PC-9 (cell line): ENCODE data around the gene RAC3. TPM values are rescaled to one million over a fixed set of nuclear protein-coding genes. Genes with fewer than 3 reads are reported as not detected.

ENCODE experiments used
- BruUV-seq: library from RNA; stranded (reverse); fragments of 400-500 nt; replicated peaks from 2 replicates; lab custom pipeline; 2021; lab: Mats Ljungman, UMichigan
- CTCF ChIA-PET: fragments of 300-600 bp; sonication (Branson Sonifier 250); formaldehyde crosslinking; loops from one replicate; lab custom pipeline; 2022; ENCODE audit warnings: antibody characterized with exemption; lab: Charles Lee
- POLR2A ChIA-PET: fragments of 300-600 bp; sonication (Branson Sonifier 250); formaldehyde crosslinking; loops from one replicate; lab custom pipeline; 2022; ENCODE audit warnings: antibody characterized with exemption; ENCODE audit not compliant: unreplicated experiment; lab: Charles Lee
- DNase-seq, 2 experiments: peaks; one replicate each; pipeline versions ENCODE4 v3.0.0 to v3.0.0-alpha.2; 2015 to 2022; ENCODE audit warnings: mixed read lengths in 1 of 2
- H2AFZ ChIP-seq: fragments of 200-600 bp; sonication (generic); 2 replicates; pipeline ENCODE4 v1.8.1; 2017; ENCODE audit warnings: antibody characterized with exemption
- H3F3A ChIP-seq: fragments of 200-600 bp; sonication (generic); 2 replicates; pipeline ENCODE4 v1.8.1; 2017; ENCODE audit warnings: antibody characterized with exemption, mild to moderate bottlenecking, low read depth; ENCODE audit not compliant: insufficient read depth
- H3K27ac ChIP-seq: fragments of 200-600 bp; sonication (generic); 2 replicates; pipeline ENCODE4 v1.6.1; 2016; ENCODE audit warnings: mixed run types
- H3K27me3 ChIP-seq: fragments of 200-600 bp; sonication (generic); 2 replicates; pipeline ENCODE4 v1.6.1; 2016; ENCODE audit warnings: low read depth, mixed run types; ENCODE audit not compliant: insufficient read depth
- H3K36me3 ChIP-seq: fragments of 200-600 bp; sonication (generic); 2 replicates; pipeline ENCODE4 v1.6.1; 2016; ENCODE audit warnings: low read depth, mixed run types
- H3K4me1 ChIP-seq: fragments of 200-600 bp; sonication (generic); replicated peaks from 2 replicates; pipeline ENCODE4 v1.6.1; 2016; ENCODE audit warnings: mixed run types; ENCODE audit not compliant: insufficient read depth
- H3K4me2 ChIP-seq: fragments of 200-600 bp; sonication (generic); 2 replicates; pipeline ENCODE4 v1.6.1; 2017; ENCODE audit warnings: mixed run types
- H3K4me3 ChIP-seq: fragments of 200-600 bp; sonication (generic); 2 replicates; pipeline ENCODE4 v1.6.1; 2016; ENCODE audit warnings: mixed run types
- H3K79me2 ChIP-seq: fragments of 200-600 bp; sonication (generic); 2 replicates; pipeline ENCODE4 v1.6.1; 2017; ENCODE audit warnings: low read depth, mixed run types
- H3K9me2 ChIP-seq: fragments of 200-600 bp; sonication (generic); 2 replicates; pipeline ENCODE4 v1.8.1; 2017; ENCODE audit warnings: mild to moderate bottlenecking; ENCODE audit not compliant: insufficient read depth
- H3K9me3 ChIP-seq: fragments of 200-600 bp; sonication (generic); 2 replicates; pipeline ENCODE4 v1.8.1; 2016; ENCODE audit warnings: low read depth; ENCODE audit not compliant: insufficient read depth
- H4K20me1 ChIP-seq: fragments of 200-600 bp; sonication (generic); 2 replicates; pipeline ENCODE4 v1.8.1; 2017; ENCODE audit not compliant: insufficient read depth
- EZH2 ChIP-seq: fragments of 200-600 bp; sonication (generic); IDR thresholded peaks from 2 replicates; pipeline ENCODE4 v1.8.0; 2017; ENCODE audit warnings: antibody characterized with exemption, low read depth
- intact Hi-C: fragments of 100-400 bp; cut with micrococcal nuclease; formaldehyde crosslinking; loops from one replicate; pipeline ENCODE4 v1.10.0; 2022; ENCODE audit not compliant: unreplicated experiment
- total RNA-seq: library from RNA; stranded (reverse); gene quantifications from 2 replicates; pipeline ENCODE4 v1.2.3, GENCODE V29; 2021
- TF ChIP-seq, protein P1 (sequence below): fragments of 200-600 bp; sonication (generic); conservative IDR thresholded peaks from 2 replicates; pipeline ENCODE4 v1.6.1; 2017; ENCODE audit warnings: mixed run types, antibody characterized with exemption, mild to moderate bottlenecking, moderate library complexity

The RAC3 gene
- total RNA-seq, 1 experiment from 2014 or later = 32.3 TPM

- no peaks in the 10 kb centered on the region for H4K20me1 ChIP-seq
- H3K79me2 ChIP-seq = no peaks in the 10 kb centered on the region
- H3K9me2 ChIP-seq = no peaks in the 10 kb centered on the region
- H3K4me2 ChIP-seq = no peak overlapping the region
- H3K27ac ChIP-seq = no peak overlapping the region
- ChIA-PET POLR2A (interaction anchor here (0.6 kb wide), 1 partner anchor 11 kb away, joined by 13 read pairs; no protein-coding TSS in a partner anchor), CTCF (interaction anchor here (0.6 kb wide), 1 partner anchor 54 kb away, joined by 5 read pairs; no protein-coding TSS in a partner anchor)
- no peaks in the 10 kb centered on the region for H3F3A ChIP-seq
- no peak overlapping the region for H3K4me3 ChIP-seq
- no TSS peak for BruUV-seq
- intact Hi-C loops = no loop called here
- no peaks in the 10 kb centered on the region for H3K27me3 ChIP-seq
- H3K4me1 ChIP-seq = peaks cover 5% of the 10 kb centered on the region
- H3K9me3 ChIP-seq = no peaks in the 10 kb centered on the region
- no peaks in the 10 kb centered on the region for H3K36me3 ChIP-seq
- TF ChIP-seq, protein P1, sequence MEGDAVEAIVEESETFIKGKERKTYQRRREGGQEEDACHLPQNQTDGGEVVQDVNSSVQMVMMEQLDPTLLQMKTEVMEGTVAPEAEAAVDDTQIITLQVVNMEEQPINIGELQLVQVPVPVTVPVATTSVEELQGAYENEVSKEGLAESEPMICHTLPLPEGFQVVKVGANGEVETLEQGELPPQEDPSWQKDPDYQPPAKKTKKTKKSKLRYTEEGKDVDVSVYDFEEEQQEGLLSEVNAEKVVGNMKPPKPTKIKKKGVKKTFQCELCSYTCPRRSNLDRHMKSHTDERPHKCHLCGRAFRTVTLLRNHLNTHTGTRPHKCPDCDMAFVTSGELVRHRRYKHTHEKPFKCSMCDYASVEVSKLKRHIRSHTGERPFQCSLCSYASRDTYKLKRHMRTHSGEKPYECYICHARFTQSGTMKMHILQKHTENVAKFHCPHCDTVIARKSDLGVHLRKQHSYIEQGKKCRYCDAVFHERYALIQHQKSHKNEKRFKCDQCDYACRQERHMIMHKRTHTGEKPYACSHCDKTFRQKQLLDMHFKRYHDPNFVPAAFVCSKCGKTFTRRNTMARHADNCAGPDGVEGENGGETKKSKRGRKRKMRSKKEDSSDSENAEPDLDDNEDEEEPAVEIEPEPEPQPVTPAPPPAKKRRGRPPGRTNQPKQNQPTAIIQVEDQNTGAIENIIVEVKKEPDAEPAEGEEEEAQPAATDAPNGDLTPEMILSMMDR = no peak
- no peak for TF ChIP-seq EZH2
- no peak for DNase-seq
- H2AFZ ChIP-seq = no peak overlapping the region
These were observed 22.5 kb upstream of the RAC3 start for GRCh38 chr17:82008941-82009405.

GRCh38 chr17:82009413-82009812 is 22.1 kb upstream of the RAC3 start:
- Histone ChIP-seq H3K36me3 (no peaks in the 10 kb centered on the region), H2AFZ (no peak overlapping the region), H3K4me1 (peaks cover under 1% of the 10 kb centered on the region; the same call in 1 of the 2 replicates), H3K4me2 (no peak overlapping the region), H4K20me1 (no peaks in the 10 kb centered on the region), H3K9me3 (no peaks in the 10 kb centered on the region), H3K9me2 (no peaks in the 10 kb centered on the region), H3K27me3 (no peaks in the 10 kb centered on the region), H3K4me3 (no peak overlapping the region), H3K79me2 (no peaks in the 10 kb centered on the region), H3K27ac (no peak overlapping the region), H3F3A (no peaks in the 10 kb centered on the region)
- BruUV-seq = no TSS peak
- ChIA-PET CTCF (interaction anchor here (0.6 kb wide), 1 partner anchor 54 kb away, joined by 5 read pairs; no protein-coding TSS in a partner anchor), POLR2A (interaction anchor here (0.6 kb wide), 1 partner anchor 11 kb away, joined by 13 read pairs; no protein-coding TSS in a partner anchor)
- TF ChIP-seq EZH2 = no peak
- intact Hi-C loops = no loop called here
- no peak for DNase-seq

DNA sequence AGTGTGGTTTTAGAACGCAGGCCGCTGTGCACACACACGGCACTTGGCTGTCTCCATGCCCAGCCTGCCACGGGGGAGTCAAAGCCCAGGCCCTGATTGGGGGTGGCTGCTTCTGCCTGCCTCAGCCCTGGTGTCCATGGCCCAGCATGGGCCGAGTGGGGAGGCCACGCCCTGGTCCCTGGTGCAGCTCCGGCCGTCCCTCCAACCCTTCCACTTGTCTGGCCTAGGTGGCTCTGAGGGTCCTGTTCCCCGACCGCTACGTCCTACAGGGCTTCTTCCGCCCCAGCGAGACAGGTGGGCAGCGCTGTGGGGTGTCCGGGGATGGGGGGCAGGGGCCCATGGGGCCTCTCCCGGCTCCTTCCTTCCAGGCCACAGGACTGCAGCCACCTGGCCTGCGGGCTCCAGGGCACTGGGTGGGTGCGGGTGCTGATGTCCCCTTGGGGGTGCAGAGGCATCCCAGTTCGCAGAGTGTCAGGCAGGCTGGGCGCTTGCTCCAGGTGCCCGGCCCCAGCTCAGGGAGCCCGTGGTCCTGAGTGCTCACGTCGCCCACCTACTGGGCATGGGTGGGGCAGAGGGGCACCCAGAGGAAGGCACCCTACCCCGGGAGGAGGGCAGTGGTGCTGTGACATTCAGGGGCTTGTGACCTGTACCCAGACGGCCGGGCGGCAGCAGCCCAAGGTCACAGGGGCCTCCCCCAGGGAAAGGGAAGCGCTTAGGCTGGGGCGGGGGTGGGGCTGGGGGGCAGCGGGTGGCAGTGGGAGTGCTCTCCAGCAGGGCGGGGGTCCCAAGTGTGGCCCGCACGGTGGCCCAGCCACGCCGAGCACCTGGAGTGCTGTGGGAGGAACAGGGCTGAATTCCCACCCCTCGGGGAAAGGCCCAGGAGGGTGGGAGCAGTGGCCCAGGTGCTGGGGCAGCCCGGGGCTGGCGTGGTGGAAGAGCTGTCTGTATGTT is 20.6 kb upstream of the RAC3 start:
- TF ChIP-seq EZH2 = no peak
- TF ChIP-seq, protein P1 = no peak
- no peak overlapping the region for H3K4me3 ChIP-seq
- H2AFZ ChIP-seq = no peak overlapping the region
- H4K20me1 ChIP-seq = no peaks in the 10 kb centered on the region
- no peaks in the 10 kb centered on the region for H3K9me3 ChIP-seq
- H3K27me3 ChIP-seq = no peaks in the 10 kb centered on the region
- H3K27ac ChIP-seq = no peak overlapping the region
- H3F3A ChIP-seq = no peaks in the 10 kb centered on the region
- DNase-seq = no peak
- intact Hi-C loops = no loop called here
- no peaks in the 10 kb centered on the region for H3K36me3 ChIP-seq
- BruUV-seq = no TSS peak
- no peak overlapping the region for H3K4me2 ChIP-seq
- no peaks in the 10 kb centered on the region for H3K4me1 ChIP-seq
- no peaks in the 10 kb centered on the region for H3K79me2 ChIP-seq
- ChIA-PET CTCF (no interaction called here), POLR2A (no interaction called here)
- H3K9me2 ChIP-seq = no peaks in the 10 kb centered on the region
